GM23338 (cell line): ENCODE measurements around the gene PDIA6. TPM values are rescaled to one million over a fixed set of nuclear protein-coding genes. Genes with fewer than 3 reads are reported as not detected.

Source experiments
- ATAC-seq: fragments of 200-7000 bp; cut with Tn5 transposase; 3 replicates; pipeline ENCODE4 v1.9.1; 2020
- DNase-seq: peaks from one replicate; pipeline ENCODE4 v3.0.0-alpha.2; 2015; ENCODE audit warnings: low spot score
- H2AFZ ChIP-seq: fragments of 200-600 bp; sonication (generic); 2 replicates; pipeline ENCODE4 v1.8.0; 2016; ENCODE audit warnings: antibody characterized with exemption, mild to moderate bottlenecking, moderate library complexity
- H3F3A ChIP-seq: fragments of 200-600 bp; sonication (generic); replicated peaks from 2 replicates; pipeline ENCODE4 v1.8.0; 2017; ENCODE audit warnings: antibody characterized with exemption, mixed run types, low read depth
- H3K27ac ChIP-seq: fragments of 200-600 bp; sonication (generic); 2 replicates; pipeline ENCODE4 v1.6.1; 2016; ENCODE audit warnings: low read depth
- H3K27me3 ChIP-seq: fragments of 200-600 bp; sonication (generic); 2 replicates; pipeline ENCODE4 v1.8.0; 2016; ENCODE audit warnings: mild to moderate bottlenecking, mixed run types, moderate library complexity; ENCODE audit not compliant: insufficient read depth
- H3K36me3 ChIP-seq: fragments of 200-600 bp; sonication (generic); 2 replicates; pipeline ENCODE4 v1.8.0; 2016; ENCODE audit warnings: mild to moderate bottlenecking; ENCODE audit not compliant: insufficient read depth
- H3K4me1 ChIP-seq: fragments of 200-600 bp; sonication (generic); 2 replicates; pipeline ENCODE4 v1.8.0; 2016; ENCODE audit warnings: mild to moderate bottlenecking, moderate library complexity; ENCODE audit not compliant: insufficient read depth
- H3K4me2 ChIP-seq: fragments of 200-600 bp; sonication (generic); 2 replicates; pipeline ENCODE4 v1.7.1; 2017; ENCODE audit warnings: mixed run types
- H3K4me3 ChIP-seq: fragments of 200-600 bp; sonication (generic); 2 replicates; pipeline ENCODE4 v1.6.1; 2016; ENCODE audit warnings: mixed run types
- H3K79me2 ChIP-seq: fragments of 200-600 bp; sonication (generic); replicated peaks from 2 replicates; pipeline ENCODE4 v1.8.0; 2017; ENCODE audit warnings: mild to moderate bottlenecking; ENCODE audit not compliant: insufficient read depth
- H3K9me2 ChIP-seq: fragments of 200-600 bp; sonication (generic); 2 replicates; pipeline ENCODE4 v1.8.0; 2017; ENCODE audit not compliant: insufficient read depth
- H4K20me1 ChIP-seq: fragments of 200-600 bp; sonication (generic); replicated peaks from 2 replicates; pipeline ENCODE4 v1.8.0; 2017; ENCODE audit warnings: mild to moderate bottlenecking; ENCODE audit not compliant: insufficient read depth
- H3K27ac Mint-ChIP-seq: 2 replicates; pipeline ENCODE4 v1.8.0; 2020; ENCODE audit warnings: inconsistent platforms, mild to moderate bottlenecking, moderate library complexity, mixed read lengths
- H3K27me3 Mint-ChIP-seq: 3 replicates; pipeline ENCODE4 v1.8.0; 2022; ENCODE audit warnings: low read depth, mild to moderate bottlenecking, moderate library complexity, mixed read lengths, inconsistent platforms; ENCODE audit not compliant: insufficient read depth, poor library complexity
- H3K36me3 Mint-ChIP-seq: 3 replicates; pipeline ENCODE4 v1.8.0; 2021; ENCODE audit warnings: low read depth, mild to moderate bottlenecking, inconsistent platforms, moderate library complexity, mixed read lengths
- H3K4me1 Mint-ChIP-seq: 3 replicates; pipeline ENCODE4 v1.8.0; 2020; ENCODE audit warnings: mild to moderate bottlenecking, inconsistent platforms, mixed read lengths
- H3K4me3 Mint-ChIP-seq: 3 replicates; pipeline ENCODE4 v1.8.0; 2021; ENCODE audit warnings: moderate library complexity, mild to moderate bottlenecking, inconsistent platforms, mixed read lengths
- H3K9me3 Mint-ChIP-seq: 3 replicates; pipeline ENCODE4 v1.8.0; 2020; ENCODE audit warnings: moderate library complexity, mild to moderate bottlenecking, inconsistent platforms, mixed read lengths
- CREB1 ChIP-seq: fragments of 250-450 bp; sonication (Bioruptor Pico); IDR thresholded peaks from 2 replicates; pipeline ENCODE4 v1.5.0; 2020; ENCODE audit warnings: low read depth, mild to moderate bottlenecking, moderate library complexity
- CTCF ChIP-seq, 2 experiments: fragments of 200-600 bp in 1 of 2; sonication (generic) in 1 of 2; conservative IDR thresholded peaks; 2 replicates each; pipeline versions ENCODE4 v1.5.1 to v1.6.1; 2016 to 2017; ENCODE audit warnings: antibody characterized with exemption in 2 of 2, low read depth in 2 of 2, mild to moderate bottlenecking in 2 of 2, moderate library complexity in 1 of 2
- ETS1 ChIP-seq: IDR thresholded peaks from 2 replicates; pipeline ENCODE4 v1.6.1; 2016; ENCODE audit warnings: antibody characterized with exemption
- EZH2 ChIP-seq: fragments of 200-600 bp; sonication (generic); IDR thresholded peaks from one replicate; pipeline ENCODE4 v1.8.0; 2017; ENCODE audit warnings: antibody characterized with exemption, mild to moderate bottlenecking, low read depth; ENCODE audit not compliant: unreplicated experiment
- EZH2phosphoT487 ChIP-seq: fragments of 200-600 bp; sonication (generic); IDR thresholded peaks from one replicate; pipeline ENCODE4 v1.8.1; 2018; ENCODE audit warnings: antibody characterized with exemption; ENCODE audit not compliant: unreplicated experiment
- JUNB ChIP-seq: IDR thresholded peaks from one replicate; pipeline ENCODE4 v1.6.1; 2016; ENCODE audit warnings: antibody characterized with exemption; ENCODE audit not compliant: unreplicated experiment
- NANOG ChIP-seq: IDR thresholded peaks from 2 replicates; pipeline ENCODE4 v1.6.1; 2016; ENCODE audit warnings: antibody characterized with exemption, borderline replicate concordance
- POLR2AphosphoS5 ChIP-seq: IDR thresholded peaks from 2 replicates; pipeline ENCODE4 v1.6.1; 2016; ENCODE audit warnings: antibody characterized with exemption, low read depth
- REST ChIP-seq: IDR thresholded peaks from one replicate; pipeline ENCODE4 v1.6.1; 2018; ENCODE audit warnings: antibody characterized with exemption; ENCODE audit not compliant: unreplicated experiment
- STAT1 ChIP-seq: IDR thresholded peaks from one replicate; pipeline ENCODE4 v1.6.1; 2016; ENCODE audit warnings: antibody characterized with exemption; ENCODE audit not compliant: unreplicated experiment
- ZNF114 ChIP-seq: fragments of 250-450 bp; sonication (Bioruptor Pico); IDR thresholded peaks from 2 replicates; pipeline ENCODE4 v1.5.0; 2020; ENCODE audit warnings: mild to moderate bottlenecking, moderate library complexity
- ZNF331 ChIP-seq: fragments of 250-450 bp; sonication (Bioruptor Pico); IDR thresholded peaks from 2 replicates; pipeline ENCODE4 v1.5.0; 2020; ENCODE audit warnings: low read depth, mild to moderate bottlenecking, moderate library complexity
- ZNF462 ChIP-seq: fragments of 250-450 bp; sonication (Bioruptor Pico); IDR thresholded peaks from 2 replicates; pipeline ENCODE4 v1.5.0; 2020; ENCODE audit warnings: mild to moderate bottlenecking, moderate library complexity
- polyA plus RNA-seq: library from polyadenylated mRNA; unstranded; fragments of >200 nt; fragmentation: Nextera tagmentation; extraction: Ambion mirVana; gene quantifications from 2 replicates; pipeline ENCODE4 v1.2.1, GENCODE V29; 2016
- total RNA-seq: library from RNA; depleted of rRNA; stranded (reverse); fragments of >200 nt; shearing (Covaris generic); gene quantifications from 2 replicates; pipeline ENCODE4 v1.2.3, GENCODE V29; 2014

Gene PDIA6
- total and polyA plus RNA-seq, 2 experiments from 2014 or later = 331 to 382 TPM

GRCh38 chr2:10794876-10795275, 17.7 kb downstream of the PDIA6 start:
- 0 out of 2 replicates have a peak, but pooled peaks cover 3% of the 10 kb centered on the region for H3F3A ChIP-seq
- no peak for DNase-seq
- H3K79me2 ChIP-seq = peaks cover 63% of the 10 kb centered on the region
- H3K9me2 ChIP-seq = no peaks in the 10 kb centered on the region
- no peak overlapping the region for H2AFZ ChIP-seq
- ATAC-seq = no peak
- no peak overlapping the region for H3K4me3 ChIP-seq
- no peaks in the 10 kb centered on the region for H3K4me1 ChIP-seq
- Mint-ChIP-seq H3K9me3 (no peaks in the 10 kb centered on the region), H3K27ac (no peak overlapping the region), H3K4me1 (no peaks in the 10 kb centered on the region), H3K36me3 (peaks cover 88% of the 10 kb centered on the region), H3K27me3 (peaks cover 1% of the 10 kb centered on the region), H3K4me3 (no peak overlapping the region)
- no peak for TF ChIP-seq CREB1
- no peak for TF ChIP-seq ZNF331 (CRISPR knock-in tag)
- TF ChIP-seq EZH2phosphoT487 = no peak
- TF ChIP-seq NANOG = no peak
- TF ChIP-seq CTCF (conservative IDR thresholded peaks at IDR 0.05; ENCODE audit: low read depth in 2 of 2) = no peak
- TF ChIP-seq POLR2AphosphoS5 = no peak
- no peak for TF ChIP-seq ZNF462 (CRISPR knock-in tag)
- TF ChIP-seq EZH2 = no peak
- TF ChIP-seq JUNB = no peak
- TF ChIP-seq ETS1 = no peak
- no peak for TF ChIP-seq STAT1
- no peak for TF ChIP-seq ZNF114 (CRISPR knock-in tag)
- TF ChIP-seq REST = no peak
- H3K27ac ChIP-seq = no peak overlapping the region
- no peaks in the 10 kb centered on the region for H3K27me3 ChIP-seq
- H3K4me2 ChIP-seq = no peak overlapping the region
- H4K20me1 ChIP-seq = peaks cover 61% of the 10 kb centered on the region
- H3K36me3 ChIP-seq = peaks cover 88% of the 10 kb centered on the region
